H1 (cell line): Measurements from ENCODE around the gene NOS3. TPM values are rescaled to one million over a fixed set of nuclear protein-coding genes. Genes with fewer than 3 reads are reported as not detected.

Source experiments
- CTCF ChIA-PET: fragments of 300-600 bp; sonication (Branson Sonifier 250); formaldehyde crosslinking; loops from one replicate; lab custom pipeline; 2021; ENCODE audit not compliant: partially characterized antibody; lab: Charles Lee
- POLR2A ChIA-PET: fragments of 300-600 bp; sonication (Branson Sonifier 250); formaldehyde crosslinking; loops from one replicate; lab custom pipeline; 2021; ENCODE audit warnings: inconsistent platforms; ENCODE audit not compliant: partially characterized antibody; lab: Charles Lee
- DNase-seq, 2 experiments: peaks; one replicate each; pipeline versions ENCODE4 v3.0.0 to v3.0.0-alpha.2; 2010 to 2022; ENCODE audit warnings: low spot score in 2 of 2, low read depth in 1 of 2, mixed read lengths in 1 of 2
- FAIRE-seq: peaks from 2 replicates; lab custom pipeline; 2011; peaks lifted over from hg19 to GRCh38; lab: Jason Lieb, UNC
- H2AFZ ChIP-seq: 2 replicates; pipeline ENCODE4 v1.8.1; 2012; ENCODE audit warnings: low read length, inconsistent platforms
- H2AK5ac ChIP-seq: 2 replicates; pipeline ENCODE4 v1.6.1; 2013; ENCODE audit warnings: low read depth, low read length
- H2BK120ac ChIP-seq: replicated peaks from 2 replicates; pipeline ENCODE3; 2013; ENCODE audit warnings: low read depth, low read length, inconsistent platforms
- H2BK12ac ChIP-seq: 2 replicates; pipeline ENCODE4 v1.6.1; 2013; ENCODE audit warnings: low read depth, low read length
- H2BK15ac ChIP-seq: 2 replicates; pipeline ENCODE4 v1.6.1; 2013; ENCODE audit warnings: low read length
- H2BK20ac ChIP-seq: 2 replicates; pipeline ENCODE4 v1.6.1; 2013; ENCODE audit warnings: low read length
- H2BK5ac ChIP-seq: 2 replicates; pipeline ENCODE4 v1.6.1; 2013; ENCODE audit warnings: low read depth, low read length
- H3K14ac ChIP-seq: 2 replicates; pipeline ENCODE4 v1.6.1; 2013; ENCODE audit warnings: inconsistent platforms; ENCODE audit not compliant: insufficient read length
- H3K18ac ChIP-seq: 2 replicates; pipeline ENCODE4 v1.6.1; 2013; ENCODE audit warnings: low read length; ENCODE audit errors: extremely low read depth
- H3K23ac ChIP-seq: 2 replicates; pipeline ENCODE4 v1.6.1; 2013; ENCODE audit warnings: inconsistent platforms; ENCODE audit not compliant: insufficient read length
- H3K23me2 ChIP-seq: 2 replicates; pipeline ENCODE4 v1.6.1; 2013; ENCODE audit warnings: low read depth, low read length
- H3K27ac ChIP-seq: 2 replicates; pipeline ENCODE4 v1.6.1; 2011; ENCODE audit warnings: low read depth, low read length, inconsistent platforms
- H3K27me3 ChIP-seq, 4 experiments: replicated peaks in 1 of 4; 1 replicate in 1 of 4; 2 replicates in 3 of 4; pipeline versions ENCODE4 v1.6.1 to v1.8.1; 2011 to 2013; ENCODE audit warnings: low read length in 3 of 4, mild to moderate bottlenecking in 3 of 4, inconsistent platforms in 2 of 4, mixed read lengths in 2 of 4, moderate library complexity in 1 of 4; ENCODE audit not compliant: control insufficient read depth in 3 of 4, insufficient read depth in 3 of 4; ENCODE audit errors: extremely low read depth in 1 of 4
- H3K36me3 ChIP-seq, 4 experiments: 2 replicates each; pipeline versions ENCODE4 v1.6.1 to v1.8.1; 2011 to 2013; ENCODE audit warnings: mild to moderate bottlenecking in 4 of 4, low read length in 3 of 4, moderate library complexity in 2 of 4, control low read depth in 1 of 4, inconsistent platforms in 1 of 4; ENCODE audit not compliant: insufficient read depth in 4 of 4, control insufficient read depth in 2 of 4
- H3K4ac ChIP-seq: replicated peaks from 2 replicates; pipeline ENCODE3; 2013; ENCODE audit warnings: low read length, low read depth, mixed read lengths, inconsistent platforms; ENCODE audit not compliant: insufficient read length
- H3K4me1 ChIP-seq, 4 experiments: replicated peaks in 1 of 4; 1 replicate in 1 of 4; 2 replicates in 3 of 4; pipeline versions ENCODE4 v1.6.1 to v1.8.1; 2011 to 2013; ENCODE audit warnings: low read length in 3 of 4, inconsistent platforms in 2 of 4, mixed read lengths in 1 of 4; ENCODE audit not compliant: insufficient read depth in 4 of 4, control insufficient read depth in 3 of 4
- H3K4me2 ChIP-seq, 2 experiments: 2 replicates each; pipeline versions ENCODE4 v1.6.1 to v1.8.1; 2011 to 2013; ENCODE audit warnings: low read depth in 2 of 2, low read length in 2 of 2, control low read depth in 1 of 2, inconsistent platforms in 1 of 2, mild to moderate bottlenecking in 1 of 2; ENCODE audit not compliant: insufficient read depth in 1 of 2
- H3K4me3 ChIP-seq, 4 experiments: fragments of 200-600, 300-600 bp in 1 of 4; sonication (generic), shearing (Covaris generic), sonication (Bioruptor Twin) in 1 of 4; 2 replicates each; pipeline versions ENCODE4 v1.5.1 to v1.8.1; 2011 to 2016; ENCODE audit warnings: low read length in 4 of 4, low read depth in 3 of 4, control low read depth in 2 of 4, inconsistent platforms in 2 of 4, mild to moderate bottlenecking in 2 of 4, mixed read lengths in 1 of 4, moderate library complexity in 1 of 4; ENCODE audit not compliant: insufficient read depth in 2 of 4; ENCODE audit errors: extremely low read depth in 1 of 4
- H3K56ac ChIP-seq: replicated peaks from 2 replicates; pipeline ENCODE3; 2013; ENCODE audit warnings: low read depth, mild to moderate bottlenecking, mixed read lengths, low read length, inconsistent platforms; ENCODE audit not compliant: insufficient read length
- H3K79me1 ChIP-seq: 2 replicates; pipeline ENCODE4 v1.6.1; 2013; ENCODE audit warnings: low read depth, low read length, control low read depth
- H3K79me2 ChIP-seq, 2 experiments: 2 replicates each; pipeline versions ENCODE4 v1.6.1 to v1.8.1; 2012 to 2013; ENCODE audit warnings: low read length in 2 of 2, mild to moderate bottlenecking in 2 of 2, inconsistent platforms in 1 of 2; ENCODE audit not compliant: insufficient read depth in 2 of 2, control insufficient read depth in 1 of 2
- H3K9ac ChIP-seq, 4 experiments: replicated peaks in 1 of 4; 1 replicate in 1 of 4; 2 replicates in 3 of 4; pipeline versions ENCODE4 v1.6.1 to v1.8.1; 2011 to 2013; ENCODE audit warnings: low read depth in 3 of 4, low read length in 3 of 4, control low read depth in 2 of 4, mild to moderate bottlenecking in 2 of 4, moderate library complexity in 2 of 4, inconsistent platforms in 1 of 4; ENCODE audit errors: extremely low read depth in 1 of 4
- H3K9me3 ChIP-seq, 2 experiments: 2 replicates each; pipeline versions ENCODE4 v1.6.1 to v1.8.1; 2012 to 2013; ENCODE audit warnings: mild to moderate bottlenecking in 2 of 2, moderate library complexity in 2 of 2, control low read depth in 1 of 2, inconsistent platforms in 1 of 2, low read depth in 1 of 2, low read length in 1 of 2, mixed read lengths in 1 of 2; ENCODE audit not compliant: insufficient read depth in 2 of 2
- H4K20me1 ChIP-seq, 2 experiments: replicated peaks in 1 of 2; 2 replicates each; pipeline versions ENCODE3 to v1.8.1; 2011 to 2013; ENCODE audit warnings: inconsistent platforms in 2 of 2, low read length in 2 of 2, mild to moderate bottlenecking in 1 of 2; ENCODE audit not compliant: insufficient read depth in 2 of 2, control insufficient read depth in 1 of 2
- H4K5ac ChIP-seq: 2 replicates; pipeline ENCODE4 v1.6.1; 2013; ENCODE audit warnings: low read length, low read depth, mixed read lengths, inconsistent platforms; ENCODE audit not compliant: insufficient read length
- H4K8ac ChIP-seq: 2 replicates; pipeline ENCODE4 v1.8.0; 2013; ENCODE audit warnings: mild to moderate bottlenecking, moderate library complexity, low read length, inconsistent platforms; ENCODE audit not compliant: insufficient read depth; ENCODE audit errors: extremely low read depth
- H4K91ac ChIP-seq: replicated peaks from 2 replicates; pipeline ENCODE3; 2013; ENCODE audit warnings: low read length, mixed read lengths, inconsistent platforms; ENCODE audit not compliant: insufficient read length
- ASH2L ChIP-seq: fragments of 200-600, 300-600 bp; sonication (generic); IDR thresholded peaks from one replicate; pipeline ENCODE4 v1.7.1; 2017; ENCODE audit warnings: low read length
- CREB1 ChIP-seq: IDR thresholded peaks from 2 replicates; pipeline ENCODE4 v1.6.1; 2012; ENCODE audit warnings: inconsistent platforms
- RBBP5 ChIP-seq: IDR thresholded peaks from 2 replicates; pipeline ENCODE4 v1.7.1; 2012; ENCODE audit warnings: low read depth, mild to moderate bottlenecking, inconsistent platforms, low read length, moderate library complexity, borderline replicate concordance
- SP4 ChIP-seq: IDR thresholded peaks from 2 replicates; pipeline ENCODE4 v1.6.1; 2012; ENCODE audit warnings: low read length, inconsistent platforms
- TAF7 ChIP-seq: optimal IDR thresholded peaks from 2 replicates; pipeline ENCODE3; 2011; ENCODE audit warnings: low read depth, mild to moderate bottlenecking, inconsistent platforms, low read length, moderate library complexity, borderline replicate concordance
- TBP ChIP-seq: IDR thresholded peaks from 2 replicates; pipeline ENCODE4 v1.6.1; 2011; ENCODE audit warnings: low read depth, low read length, improper control_type of control experiment
- WGBS, 2 experiments: shearing (Covaris generic) in 1 of 2; methylation state at CpG; one replicate each; pipeline versions ENCODE4 v1.1.6 to v1.1.7; 2013 to 2015; ENCODE audit warnings: low lambda C conversion rate in 2 of 2, mixed read lengths in 2 of 2, inconsistent platforms in 1 of 2, low coverage in 1 of 2, missing lambda C conversion rate in 1 of 2; ENCODE audit not compliant: insufficient replicate concordance in 2 of 2, insufficient coverage in 1 of 2, insufficient read length in 1 of 2; ENCODE audit errors: extremely low coverage in 1 of 2, missing lambda C conversion rate in 1 of 2; 5-methylcytosine and 5-hydroxymethylcytosine counted together
- polyA plus RNA-seq, 7 experiments: library from polyadenylated mRNA; depleted of rRNA in 3 of 7; stranded (reverse) in 5 of 7; unstranded in 2 of 7; fragments of >200 nt in 5 of 7; fragments of 200-250 nt in 2 of 7; gene quantifications; 1 replicate in 5 of 7; 2 replicates in 1 of 7; 4 replicates in 1 of 7; pipeline versions ENCODE4 v1.2.1 to v1.2.3, GENCODE V29; 2011 to 2013; ENCODE audit warnings: missing spikeins in 2 of 7, mixed read lengths in 2 of 7
- total RNA-seq: library from RNA; stranded (reverse); fragmentation: NEBNext Ultra II Directional; extraction: Animal tissue kit (Norgen Biotek cat#: 25700); gene quantifications from 2 replicates; pipeline ENCODE4 v1.2.1, GENCODE V29; 2021
- TF ChIP-seq, protein P1 (sequence below): IDR thresholded peaks from 2 replicates; pipeline ENCODE4 v1.6.1; 2011; ENCODE audit warnings: low read depth, mild to moderate bottlenecking, low read length; ENCODE audit not compliant: insufficient read depth
- TF ChIP-seq, protein P2 (sequence below), 3 experiments: IDR thresholded peaks; 1 replicate in 2 of 3; 2 replicates in 1 of 3; pipeline versions ENCODE4 v1.5.1 to v1.6.1; 2011; ENCODE audit warnings: low read length in 3 of 3, mild to moderate bottlenecking in 3 of 3, inconsistent platforms in 2 of 3, low read depth in 1 of 3, moderate library complexity in 1 of 3; ENCODE audit not compliant: insufficient read depth in 1 of 3; ENCODE audit errors: control extremely low read depth in 1 of 3
- TF ChIP-seq, protein P3 (sequence below): IDR thresholded peaks from 2 replicates; pipeline ENCODE4 v1.6.1; 2012; ENCODE audit warnings: inconsistent platforms

NOS3 gene
- total and polyA plus RNA-seq, 2 of the 8 experiments (the other 6 are each of a cell fraction or from before 2014, with no cell fraction given), result 4.4 to 16.2 TPM

DNA sequence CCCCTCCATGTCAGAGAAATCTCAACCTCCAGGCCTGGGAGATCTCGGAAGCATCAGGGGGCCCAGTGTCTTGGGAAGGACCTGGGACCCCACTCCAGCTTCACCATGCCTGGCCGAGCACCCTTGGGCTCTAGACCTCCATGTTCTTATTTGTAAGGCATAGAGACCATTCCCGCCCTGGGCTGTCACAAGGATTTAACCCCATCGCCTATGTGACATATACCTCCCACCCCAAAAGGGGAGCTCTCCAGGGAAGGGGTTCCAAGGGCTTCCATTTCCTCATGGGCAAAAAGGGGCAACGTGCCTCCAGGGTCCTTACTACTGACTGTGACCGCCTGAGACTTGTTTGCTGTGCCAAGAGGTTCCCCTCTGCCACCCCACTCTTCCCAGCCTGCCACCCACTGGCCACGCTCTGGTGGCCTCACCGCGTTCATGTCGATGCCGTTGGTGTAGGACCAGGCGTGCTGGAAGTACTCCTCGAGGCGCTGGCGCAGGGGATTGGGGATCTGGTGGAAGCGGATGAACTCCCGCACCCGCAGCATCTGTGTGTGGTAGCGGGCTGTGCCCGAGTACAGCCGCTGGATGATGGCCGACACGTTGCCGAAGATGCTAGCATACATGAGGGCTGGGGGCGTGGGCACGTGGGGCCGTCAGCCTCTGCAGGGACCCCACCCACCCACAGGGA lies 40.2 kb upstream of the NOS3 start:
- peaks cover 0 to 18% (median 13%) of the 10 kb centered on the region in 4 experiments; a peak in 5 of 7 replicates for H3K27me3 ChIP-seq
- FAIRE-seq, result no peak
- ChIA-PET CTCF (interaction anchor here (0.6 to 3.1 kb wide), 4 partner anchors 9 to 641 kb away, joined by 4 to 15 read pairs (median 7); no protein-coding TSS in a partner anchor), POLR2A (interaction anchor here (0.6 to 1.3 kb wide), 2 partner anchors 27 to 225 kb away, joined by 3 read pairs; no protein-coding TSS in a partner anchor)
- H2BK120ac ChIP-seq, result no peak overlapping the region
- H3K56ac ChIP-seq, result no peak overlapping the region
- no peak overlapping the region for H3K14ac ChIP-seq
- H2BK20ac ChIP-seq, result no peak overlapping the region
- no peaks in the 10 kb centered on the region for H3K79me1 ChIP-seq
- peaks cover 0 to 42% (median 28%) of the 10 kb centered on the region in 4 experiments; a peak in 6 of 7 replicates for H3K4me1 ChIP-seq
- no peak overlapping the region for H3K4me3 ChIP-seq
- H2AK5ac ChIP-seq, result no peak overlapping the region
- H3K36me3 ChIP-seq, result no peaks in the 10 kb centered on the region
- H3K18ac ChIP-seq, result no peak overlapping the region
- H2BK5ac ChIP-seq, result no peak overlapping the region
- no peaks in the 10 kb centered on the region for H4K20me1 ChIP-seq
- H2BK15ac ChIP-seq, result 0 out of 2 replicates have a peak overlapping the region, but pooled peaks have one; percentile 16
- no peaks in the 10 kb centered on the region for H3K79me2 ChIP-seq
- no peak for DNase-seq
- H3K4me2 ChIP-seq, result no peak overlapping the region
- H3K9me3 ChIP-seq, result no peaks in the 10 kb centered on the region
- H3K4ac ChIP-seq, result no peak overlapping the region
- H4K8ac ChIP-seq, result no peak overlapping the region; the same call in 1 of the 2 replicates
- no peak overlapping the region for H3K27ac ChIP-seq
- no peak overlapping the region for H2AFZ ChIP-seq
- no peak overlapping the region for H3K23ac ChIP-seq
- WGBS, 2 experiments, result 93% methylated on average over 27 of the region's 27 CpGs; no CpG with 5 or more reads in 1 of the 2 experiments
- no peak overlapping the region for H3K9ac ChIP-seq
- H4K91ac ChIP-seq, result no peak overlapping the region
- no peak overlapping the region for H2BK12ac ChIP-seq
- H3K23me2 ChIP-seq, result peaks cover 4% of the 10 kb centered on the region; the same call in 1 of the 2 replicates
- no peak overlapping the region for H4K5ac ChIP-seq
- TF ChIP-seq, protein P1, sequence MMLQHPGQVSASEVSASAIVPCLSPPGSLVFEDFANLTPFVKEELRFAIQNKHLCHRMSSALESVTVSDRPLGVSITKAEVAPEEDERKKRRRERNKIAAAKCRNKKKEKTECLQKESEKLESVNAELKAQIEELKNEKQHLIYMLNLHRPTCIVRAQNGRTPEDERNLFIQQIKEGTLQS, result no peak
- TF ChIP-seq SP4 (no peak), CREB1 (no peak), RBBP5 (no peak), TBP (no peak), ASH2L (no peak), TAF7 (no peak)
- TF ChIP-seq, protein P2, sequence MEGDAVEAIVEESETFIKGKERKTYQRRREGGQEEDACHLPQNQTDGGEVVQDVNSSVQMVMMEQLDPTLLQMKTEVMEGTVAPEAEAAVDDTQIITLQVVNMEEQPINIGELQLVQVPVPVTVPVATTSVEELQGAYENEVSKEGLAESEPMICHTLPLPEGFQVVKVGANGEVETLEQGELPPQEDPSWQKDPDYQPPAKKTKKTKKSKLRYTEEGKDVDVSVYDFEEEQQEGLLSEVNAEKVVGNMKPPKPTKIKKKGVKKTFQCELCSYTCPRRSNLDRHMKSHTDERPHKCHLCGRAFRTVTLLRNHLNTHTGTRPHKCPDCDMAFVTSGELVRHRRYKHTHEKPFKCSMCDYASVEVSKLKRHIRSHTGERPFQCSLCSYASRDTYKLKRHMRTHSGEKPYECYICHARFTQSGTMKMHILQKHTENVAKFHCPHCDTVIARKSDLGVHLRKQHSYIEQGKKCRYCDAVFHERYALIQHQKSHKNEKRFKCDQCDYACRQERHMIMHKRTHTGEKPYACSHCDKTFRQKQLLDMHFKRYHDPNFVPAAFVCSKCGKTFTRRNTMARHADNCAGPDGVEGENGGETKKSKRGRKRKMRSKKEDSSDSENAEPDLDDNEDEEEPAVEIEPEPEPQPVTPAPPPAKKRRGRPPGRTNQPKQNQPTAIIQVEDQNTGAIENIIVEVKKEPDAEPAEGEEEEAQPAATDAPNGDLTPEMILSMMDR (IDR thresholded peaks at IDR 0.05; ENCODE audit: control extremely low read depth in 1 of 3, insufficient read depth in 1 of 3, low read depth in 1 of 3, low read length in 3 of 3), result no peak
- TF ChIP-seq, protein P3, sequence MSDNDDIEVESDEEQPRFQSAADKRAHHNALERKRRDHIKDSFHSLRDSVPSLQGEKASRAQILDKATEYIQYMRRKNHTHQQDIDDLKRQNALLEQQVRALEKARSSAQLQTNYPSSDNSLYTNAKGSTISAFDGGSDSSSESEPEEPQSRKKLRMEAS, result no peak
